H4 (cell line): ENCODE data around the gene GTF2IRD1. TPM values are rescaled to one million over a fixed set of nuclear protein-coding genes. Genes with fewer than 3 reads are reported as not detected.

Experiments
- DNase-seq: peaks from one replicate; pipeline ENCODE4 v3.0.0-alpha.2; 2015; ENCODE audit warnings: low spot score
- total RNA-seq: library from RNA; depleted of rRNA; stranded (reverse); fragments of >200 nt; shearing (Covaris generic); gene quantifications from 2 replicates; pipeline ENCODE4 v1.2.3, GENCODE V29; 2014

The GTF2IRD1 gene
- total RNA-seq, 1 experiment from 2014 or later: 13.0 TPM

GRCh38 chr7:74567318-74567668 lies 113.6 kb downstream of the GTF2IRD1 start:
- DNase-seq: no peak

GRCh38 chr7:74568658-74569057 lies 115.0 kb downstream of the GTF2IRD1 start:
- DNase-seq: no peak

GRCh38 chr7:74569501-74570075 lies 115.9 kb downstream of the GTF2IRD1 start:
- no peak for DNase-seq

GRCh38 chr7:74570533-74571156 lies 116.9 kb downstream of the GTF2IRD1 start:
- no peak for DNase-seq

DNA sequence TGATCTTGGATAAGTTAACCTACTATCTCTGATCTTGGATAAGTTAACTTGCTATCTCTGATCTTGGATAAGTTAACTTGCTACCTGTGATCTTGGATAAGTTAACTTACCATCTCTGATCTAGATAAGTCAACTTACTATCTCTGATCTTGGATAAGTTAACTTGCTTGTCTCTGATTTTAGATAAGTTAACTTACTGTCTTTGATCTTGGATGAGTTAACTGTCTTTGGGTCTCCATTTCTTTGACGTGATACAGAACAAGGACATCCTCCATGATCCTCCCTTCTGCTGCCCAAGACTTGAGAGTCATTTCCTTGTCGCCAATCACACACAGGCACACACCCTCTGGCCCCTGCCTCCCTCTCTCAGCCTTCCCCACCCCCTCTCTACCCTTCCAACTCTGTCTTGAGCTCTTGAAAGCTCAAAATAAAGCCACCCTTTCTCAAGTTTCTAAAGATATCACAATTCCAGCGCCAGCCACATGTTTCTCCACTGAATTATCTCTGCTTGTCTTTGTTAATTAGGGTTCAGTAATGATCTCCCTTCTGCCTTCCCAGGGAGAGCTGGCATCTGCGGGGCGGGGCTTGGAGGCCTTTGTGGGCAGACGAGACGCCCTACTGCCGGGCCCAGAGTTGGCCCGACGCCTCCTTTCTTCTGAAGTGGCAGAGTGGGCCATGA lies 118.7 kb downstream of the GTF2IRD1 start:
- no peak for DNase-seq

- no peak for DNase-seq
Observed at GRCh38 chr7:74573512-74573911, 119.8 kb downstream of the GTF2IRD1 start.

GRCh38 chr7:74575083-74575784 lies 121.5 kb downstream of the GTF2IRD1 start:
- DNase-seq: peak; percentile 93

DNA sequence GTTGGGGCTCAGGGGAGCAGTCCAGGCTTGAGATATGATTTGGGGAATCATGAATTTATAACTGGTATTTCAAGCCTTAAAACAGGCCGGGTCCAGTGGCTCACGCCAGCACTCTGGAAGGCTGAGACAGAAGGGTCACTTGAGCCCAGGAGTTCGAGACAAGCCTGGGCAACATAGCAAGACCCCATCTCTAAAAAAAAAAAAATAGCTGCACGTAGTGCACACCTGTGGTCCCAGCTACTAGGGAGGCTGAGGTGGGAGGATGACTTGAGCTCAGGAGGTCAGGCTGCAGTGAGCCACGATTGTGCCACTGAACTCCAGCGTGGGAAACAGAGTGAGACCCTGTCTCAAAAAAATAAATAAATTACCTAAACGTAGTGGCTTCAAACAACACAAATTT lies 122.1 kb downstream of the GTF2IRD1 start:
- DNase-seq: no peak

GRCh38 chr7:74579800-74580685 lies 126.3 kb downstream of the GTF2IRD1 start:
- DNase-seq: no peak

DNA sequence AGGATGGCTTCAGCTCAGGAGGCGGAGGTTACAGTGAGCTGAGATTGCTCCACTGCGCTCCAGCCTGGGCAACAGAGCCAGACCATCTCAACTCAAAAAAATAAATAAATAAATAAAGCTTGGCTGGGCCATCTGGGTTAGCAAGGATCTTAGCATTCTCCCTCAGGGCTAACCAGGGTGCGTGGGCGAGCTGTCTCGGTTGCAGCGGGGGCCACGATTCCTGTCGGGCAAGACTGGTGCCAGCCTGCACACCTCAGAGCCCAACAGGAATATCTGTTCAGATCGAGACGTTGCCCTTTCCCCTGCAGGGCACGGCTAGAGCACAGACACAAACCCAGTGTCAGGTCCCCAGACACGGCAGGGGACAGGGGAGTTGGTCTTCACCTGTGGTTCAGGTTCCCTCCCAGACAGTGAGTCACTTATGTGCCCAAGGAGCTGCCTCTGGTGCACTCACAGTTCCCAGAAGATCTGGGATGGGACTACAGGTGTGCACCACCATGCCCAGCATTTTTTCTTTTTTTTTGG lies 128.3 kb downstream of the GTF2IRD1 start:
- DNase-seq: no peak

- DNase-seq: no peak
Observed at GRCh38 chr7:74582447-74583039, 128.8 kb downstream of the GTF2IRD1 start.

GRCh38 chr7:74583630-74584029 lies 129.9 kb downstream of the GTF2IRD1 start:
- DNase-seq: no peak

DNA sequence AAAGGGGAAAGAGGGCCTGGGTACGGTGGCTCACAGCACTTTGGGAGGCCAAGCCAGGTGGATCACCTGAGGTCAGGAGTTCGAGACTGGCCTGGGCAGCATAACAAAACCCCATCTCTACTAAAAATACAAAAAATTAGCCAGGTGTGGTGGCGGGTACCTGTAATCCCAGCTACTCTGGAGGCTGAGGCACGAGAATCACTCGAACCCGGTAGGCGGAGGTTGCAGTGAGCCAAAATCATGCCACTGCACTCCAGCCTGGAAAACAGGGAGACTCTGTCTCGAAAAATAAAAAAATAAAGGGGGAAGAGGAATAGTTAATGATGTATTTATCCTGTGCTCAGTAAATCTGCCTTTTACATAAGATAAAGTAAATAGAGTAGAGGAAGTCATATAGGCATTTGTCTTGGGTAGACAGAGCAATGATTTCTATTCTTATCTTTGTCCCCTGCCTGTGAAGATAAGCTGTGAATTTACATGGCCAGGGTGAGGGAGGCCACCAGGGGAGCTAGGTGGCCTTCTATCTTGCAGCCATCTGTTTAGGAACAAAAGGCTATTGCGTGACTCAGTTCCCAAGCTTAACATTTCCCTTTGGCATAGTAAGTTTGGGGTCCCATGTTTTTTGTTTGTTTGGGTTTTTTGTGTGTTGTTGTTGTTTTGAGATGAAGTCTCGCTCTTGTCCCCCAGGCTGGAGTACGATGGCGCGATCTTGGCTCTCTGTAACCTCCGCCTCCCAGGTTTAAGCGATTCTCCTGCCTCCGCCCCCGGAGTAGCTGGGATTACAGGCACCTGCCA lies 130.7 kb downstream of the GTF2IRD1 start:
- no peak for DNase-seq

DNA sequence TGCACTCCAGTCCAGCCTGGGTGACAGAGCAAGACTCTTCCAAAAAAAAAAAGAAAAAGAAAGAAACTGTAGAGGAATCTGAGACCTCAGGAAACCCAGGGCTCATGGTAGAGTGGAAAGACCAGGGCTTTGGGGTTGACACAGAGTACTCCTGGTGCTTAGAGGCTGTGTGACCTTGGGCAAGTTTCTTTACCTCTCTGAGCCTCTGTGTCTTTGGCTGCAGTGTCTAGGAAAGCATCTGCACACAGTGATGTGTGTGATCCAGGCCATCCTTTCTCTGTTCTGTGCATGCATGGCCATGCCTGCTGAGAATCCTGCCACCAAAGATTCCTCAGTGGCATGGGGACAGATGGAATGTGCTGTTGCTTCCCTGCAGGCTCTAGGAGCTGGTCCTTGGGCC lies 132.1 kb downstream of the GTF2IRD1 start:
- DNase-seq: no peak

DNA sequence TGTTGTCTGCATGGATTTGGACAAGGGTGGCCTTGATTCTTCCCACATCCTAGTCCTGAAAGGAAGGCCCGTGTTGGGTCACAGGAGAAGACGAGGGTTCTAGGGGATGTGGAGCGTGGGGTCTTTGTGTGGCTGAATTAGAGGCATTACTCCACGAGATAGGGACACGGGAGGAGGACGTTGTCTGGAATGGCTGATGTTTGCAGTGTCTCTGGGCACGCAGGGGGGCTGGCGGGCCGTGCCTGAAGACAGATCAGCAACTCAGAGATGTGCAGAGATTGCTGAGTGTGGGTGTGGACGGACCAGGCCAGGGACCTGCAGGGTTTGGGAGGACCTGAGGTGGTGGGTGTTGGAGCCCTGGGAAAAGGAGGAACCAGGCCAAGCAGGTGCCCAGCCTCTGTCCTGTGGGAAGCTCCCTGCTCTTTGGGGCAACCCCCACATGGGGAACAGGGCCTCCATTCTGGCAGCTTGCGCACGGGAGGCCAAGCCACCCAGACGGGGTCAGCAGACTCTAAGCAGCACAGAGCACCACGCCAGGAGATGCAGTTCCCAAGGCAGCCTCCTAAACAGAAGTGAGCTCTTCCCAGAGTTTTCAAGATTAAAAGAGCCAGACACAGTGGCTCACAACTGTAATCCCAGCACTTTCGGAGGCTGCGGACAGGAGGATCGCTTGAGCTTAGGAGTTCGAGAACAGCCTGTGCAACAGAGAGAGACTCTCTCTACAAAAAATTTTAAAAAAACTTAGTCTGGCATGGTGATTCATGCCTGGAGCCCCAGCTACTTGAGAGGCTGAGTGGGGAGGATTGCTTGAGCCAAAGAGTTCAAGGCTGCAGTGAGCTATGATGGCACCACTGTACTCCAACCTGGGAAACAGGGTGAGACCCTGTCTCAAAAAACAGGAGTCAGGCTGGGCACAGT lies 132.8 kb downstream of the GTF2IRD1 start:
- DNase-seq: no peak

DNA sequence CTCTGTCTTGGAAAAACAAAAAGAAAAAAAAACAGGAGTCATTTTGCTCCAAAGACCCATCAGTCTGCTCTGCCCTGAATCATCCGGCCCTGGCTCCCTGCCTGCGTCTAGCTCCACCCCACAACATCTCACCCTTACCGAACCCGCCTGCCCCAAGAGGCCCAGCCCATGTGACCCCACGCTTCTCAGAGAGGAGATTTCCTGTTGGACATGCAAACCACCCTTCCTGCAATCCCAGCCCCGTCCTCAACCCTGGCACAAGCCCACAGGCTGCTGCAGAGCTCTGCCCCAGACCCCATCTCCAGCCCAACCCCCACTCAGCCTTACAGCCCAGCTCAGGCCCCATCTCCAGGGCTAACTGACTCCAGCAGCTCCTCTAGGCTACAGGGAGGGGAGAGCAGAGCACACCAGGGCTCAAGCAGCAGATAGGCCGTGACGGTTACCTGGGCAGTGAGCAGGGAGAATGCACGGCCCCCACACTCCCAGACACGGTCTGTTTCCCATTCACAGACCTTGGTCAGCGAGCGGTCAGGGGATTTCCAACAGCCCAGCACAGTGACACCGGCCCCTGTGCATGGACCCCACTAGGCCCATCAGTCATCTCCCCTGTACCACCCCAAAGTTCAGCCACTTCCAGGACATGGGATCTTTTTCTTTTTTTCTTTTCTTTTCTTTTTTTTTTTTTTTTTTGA lies 133.9 kb downstream of the GTF2IRD1 start:
- DNase-seq: peak; percentile 97

- no peak for DNase-seq
Observed at GRCh38 chr7:74590813-74591212, 137.1 kb downstream of the GTF2IRD1 start.

GRCh38 chr7:74598558-74598957 lies 144.9 kb downstream of the GTF2IRD1 start:
- DNase-seq: peak; percentile 77

- no peak for DNase-seq
Observed at GRCh38 chr7:74599244-74599643, 145.5 kb downstream of the GTF2IRD1 start.
